ENCODE data around the gene LLCFC1.

LLCFC1 gene

GRCh38 chr7:142934056-142934455 lies 5.2 kb upstream of the LLCFC1 start:
- Histone ChIP-seq H2BK12ac (ENCODE audit: low read length) (no peak overlapping the region), H3K4me1 (ENCODE audit: control insufficient read depth in 1 of 2, insufficient read depth in 2 of 2, low read length in 2 of 2) (no peaks in the 10 kb centered on the region), H3K27ac (ENCODE audit: low read depth, low read length) (no peak overlapping the region), H2AFZ (ENCODE audit: insufficient read depth, low read length, poor library complexity) (no peak overlapping the region), H2BK120ac (ENCODE audit: insufficient read depth, low read length, poor library complexity) (no peak overlapping the region), H3K79me2 (ENCODE audit: control insufficient read depth, insufficient read depth, low read length, poor library complexity) (no peaks in the 10 kb centered on the region), H4K8ac (ENCODE audit: low read depth, low read length) (no peak overlapping the region), H2BK5ac (ENCODE audit: low read depth, low read length, poor library complexity) (no peak overlapping the region), H3K14ac (ENCODE audit: low read length) (no peak overlapping the region), H3K79me1 (ENCODE audit: low read length) (no peaks in the 10 kb centered on the region), H2AK5ac (ENCODE audit: low read length) (no peak overlapping the region), H3K36me3 (ENCODE audit: control insufficient read depth in 1 of 2, insufficient read depth in 2 of 2, low read length in 2 of 2) (no peaks in the 10 kb centered on the region), H3K9ac (ENCODE audit: low read length) (no peak overlapping the region), H3K9me3 (ENCODE audit: insufficient read depth, low read depth, low read length) (no peaks in the 10 kb centered on the region), H3K23ac (ENCODE audit: low read length) (no peak overlapping the region), H3K4me3 (ENCODE audit: low read depth, low read length) (no peak overlapping the region), H4K12ac (ENCODE audit: low read depth, low read length) (no peak overlapping the region), H3K4me2 (ENCODE audit: low read length) (no peak overlapping the region), H3K27me3 (ENCODE audit: insufficient read depth, low read length) (no peaks in the 10 kb centered on the region), H3K18ac (ENCODE audit: low read length) (no peak overlapping the region), H4K91ac (ENCODE audit: low read depth, low read length) (no peak overlapping the region), H3K4ac (ENCODE audit: low read depth, low read length) (no peak overlapping the region)
- no CpG with 5 or more reads among the region's 12 CpGs for WGBS (ENCODE audit: extremely low coverage, insufficient coverage, insufficient read length)
- DNase-seq = no peak

DNA sequence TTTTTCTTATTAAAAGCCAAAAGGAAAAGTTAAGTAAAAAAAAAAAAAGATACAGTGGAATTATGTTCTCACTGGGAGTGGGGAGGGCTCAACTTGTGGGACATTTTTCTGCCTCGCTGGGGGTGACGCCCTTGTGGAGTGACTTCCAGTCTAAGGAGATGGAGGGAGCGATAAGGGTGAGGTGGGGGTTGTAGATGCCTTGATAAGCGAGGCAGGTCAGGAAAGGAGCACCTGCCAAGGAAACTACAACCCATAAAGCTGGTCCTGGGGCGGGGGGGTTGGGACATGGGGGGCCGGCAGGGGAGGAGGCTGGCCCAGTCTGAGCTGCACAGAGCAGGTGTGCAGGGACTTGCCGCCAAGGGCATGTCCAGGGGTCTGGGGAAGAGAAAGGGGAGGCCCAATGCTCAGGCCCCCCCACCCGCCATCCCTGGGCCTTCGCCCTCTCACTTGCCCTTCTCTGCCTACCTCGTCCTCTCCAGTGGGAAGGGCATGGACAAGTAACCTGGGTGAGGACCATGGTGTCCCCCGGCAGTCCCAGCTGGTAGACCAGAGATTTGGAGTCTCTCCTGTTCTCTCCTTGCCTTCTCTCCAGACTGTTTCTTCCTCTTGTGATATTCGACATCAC lies 3.2 kb upstream of the LLCFC1 start:
- Histone ChIP-seq H3K36me3 (ENCODE audit: control insufficient read depth in 1 of 2, insufficient read depth in 2 of 2, low read length in 2 of 2) (no peaks in the 10 kb centered on the region), H3K4me1 (ENCODE audit: control insufficient read depth in 1 of 2, insufficient read depth in 2 of 2, low read length in 2 of 2) (peaks cover 0 to 3% of the 10 kb centered on the region in 2 experiments), H3K14ac (ENCODE audit: low read length) (no peak overlapping the region), H3K4ac (ENCODE audit: low read depth, low read length) (no peak overlapping the region), H2BK120ac (ENCODE audit: insufficient read depth, low read length, poor library complexity) (no peak overlapping the region), H3K27me3 (ENCODE audit: insufficient read depth, low read length) (no peaks in the 10 kb centered on the region), H3K9me3 (ENCODE audit: insufficient read depth, low read depth, low read length) (no peaks in the 10 kb centered on the region), H2AK5ac (ENCODE audit: low read length) (no peak overlapping the region), H2BK12ac (ENCODE audit: low read length) (no peak overlapping the region), H3K23ac (ENCODE audit: low read length) (no peak overlapping the region), H4K12ac (ENCODE audit: low read depth, low read length) (no peak overlapping the region), H3K9ac (ENCODE audit: low read length) (no peak overlapping the region), H3K79me1 (ENCODE audit: low read length) (no peaks in the 10 kb centered on the region), H3K4me2 (ENCODE audit: low read length) (no peak overlapping the region), H3K18ac (ENCODE audit: low read length) (no peak overlapping the region), H4K91ac (ENCODE audit: low read depth, low read length) (no peak overlapping the region), H2AFZ (ENCODE audit: insufficient read depth, low read length, poor library complexity) (no peak overlapping the region), H3K79me2 (ENCODE audit: control insufficient read depth, insufficient read depth, low read length, poor library complexity) (no peaks in the 10 kb centered on the region), H2BK5ac (ENCODE audit: low read depth, low read length, poor library complexity) (no peak overlapping the region), H4K8ac (ENCODE audit: low read depth, low read length) (no peak overlapping the region), H3K4me3 (ENCODE audit: low read depth, low read length) (no peak overlapping the region), H3K27ac (ENCODE audit: low read depth, low read length) (no peak overlapping the region)
- no CpG with 5 or more reads among the region's 12 CpGs for WGBS (ENCODE audit: extremely low coverage, insufficient coverage, insufficient read length)
- no peak for DNase-seq

DNA sequence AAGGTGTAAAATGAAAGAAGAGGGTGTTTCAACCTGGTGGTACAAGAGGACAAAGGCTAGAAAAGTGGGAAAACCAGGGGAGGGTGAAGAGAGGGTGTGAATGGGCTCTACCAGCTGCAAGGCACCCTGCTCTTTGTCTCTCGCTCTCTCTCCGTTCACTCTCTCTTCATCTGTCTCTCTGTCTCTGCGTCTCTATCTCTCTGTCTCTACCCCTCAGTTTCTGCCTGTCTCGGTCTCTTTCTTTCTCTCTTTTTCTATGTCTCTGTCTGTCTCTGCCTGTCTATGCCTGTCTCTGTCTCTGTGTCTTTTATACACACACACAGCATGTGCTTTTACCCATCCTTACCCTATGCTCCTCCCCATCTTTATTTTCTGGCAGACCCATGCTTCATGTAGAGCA lies 673 bp upstream of the LLCFC1 start:
- no peak overlapping the region for H4K12ac ChIP-seq (ENCODE audit: low read depth, low read length)
- H2AK5ac ChIP-seq (ENCODE audit: low read length) = no peak overlapping the region
- no peak overlapping the region for H4K8ac ChIP-seq (ENCODE audit: low read depth, low read length)
- H2BK12ac ChIP-seq (ENCODE audit: low read length) = no peak overlapping the region
- H3K4me3 ChIP-seq (ENCODE audit: low read depth, low read length) = no peak overlapping the region
- H3K14ac ChIP-seq (ENCODE audit: low read length) = no peak overlapping the region
- H3K27me3 ChIP-seq (ENCODE audit: insufficient read depth, low read length) = no peaks in the 10 kb centered on the region
- peaks cover 2% of the 10 kb centered on the region for H3K9me3 ChIP-seq (ENCODE audit: insufficient read depth, low read depth, low read length)
- no peaks in the 10 kb centered on the region for H3K79me2 ChIP-seq (ENCODE audit: control insufficient read depth, insufficient read depth, low read length, poor library complexity)
- H3K4me1 ChIP-seq (ENCODE audit: control insufficient read depth in 1 of 2, insufficient read depth in 2 of 2, low read length in 2 of 2) = peaks cover 0 to 3% of the 10 kb centered on the region in 2 experiments
- no peak overlapping the region for H3K18ac ChIP-seq (ENCODE audit: low read length)
- no peak for DNase-seq
- no CpG with 5 or more reads among the region's 4 CpGs for WGBS (ENCODE audit: extremely low coverage, insufficient coverage, insufficient read length)
- H3K4me2 ChIP-seq (ENCODE audit: low read length) = no peak overlapping the region
- no peak overlapping the region for H3K23ac ChIP-seq (ENCODE audit: low read length)
- H2AFZ ChIP-seq (ENCODE audit: insufficient read depth, low read length, poor library complexity) = no peak overlapping the region
- no peak overlapping the region for H2BK120ac ChIP-seq (ENCODE audit: insufficient read depth, low read length, poor library complexity)
- H3K9ac ChIP-seq (ENCODE audit: low read length) = no peak overlapping the region
- no peak overlapping the region for H2BK5ac ChIP-seq (ENCODE audit: low read depth, low read length, poor library complexity)
- no peaks in the 10 kb centered on the region for H3K79me1 ChIP-seq (ENCODE audit: low read length)
- no peak overlapping the region for H3K4ac ChIP-seq (ENCODE audit: low read depth, low read length)
- H4K91ac ChIP-seq (ENCODE audit: low read depth, low read length) = no peak overlapping the region
- H3K27ac ChIP-seq (ENCODE audit: low read depth, low read length) = no peak overlapping the region
- no peaks in the 10 kb centered on the region for H3K36me3 ChIP-seq (ENCODE audit: control insufficient read depth in 1 of 2, insufficient read depth in 2 of 2, low read length in 2 of 2)

GRCh38 chr7:142940966-142941535 lies 1.8 kb downstream of the LLCFC1 start:
- H4K12ac ChIP-seq (ENCODE audit: low read depth, low read length) = no peak overlapping the region
- DNase-seq = no peak
- H3K9me3 ChIP-seq (ENCODE audit: insufficient read depth, low read depth, low read length) = peaks cover 10% of the 10 kb centered on the region
- no peak overlapping the region for H2AFZ ChIP-seq (ENCODE audit: insufficient read depth, low read length, poor library complexity)
- no peak overlapping the region for H3K27ac ChIP-seq (ENCODE audit: low read depth, low read length)
- no peak overlapping the region for H4K8ac ChIP-seq (ENCODE audit: low read depth, low read length)
- no peak overlapping the region for H3K4me2 ChIP-seq (ENCODE audit: low read length)
- no peak overlapping the region for H2BK5ac ChIP-seq (ENCODE audit: low read depth, low read length, poor library complexity)
- no peak overlapping the region for H3K18ac ChIP-seq (ENCODE audit: low read length)
- H4K91ac ChIP-seq (ENCODE audit: low read depth, low read length) = no peak overlapping the region
- H2BK120ac ChIP-seq (ENCODE audit: insufficient read depth, low read length, poor library complexity) = no peak overlapping the region
- H3K27me3 ChIP-seq (ENCODE audit: insufficient read depth, low read length) = no peaks in the 10 kb centered on the region
- no CpG with 5 or more reads among the region's 10 CpGs for WGBS (ENCODE audit: extremely low coverage, insufficient coverage, insufficient read length)
- no peak overlapping the region for H2AK5ac ChIP-seq (ENCODE audit: low read length)
- H3K14ac ChIP-seq (ENCODE audit: low read length) = no peak overlapping the region
- no peaks in the 10 kb centered on the region for H3K79me1 ChIP-seq (ENCODE audit: low read length)
- H3K23ac ChIP-seq (ENCODE audit: low read length) = no peak overlapping the region
- H3K79me2 ChIP-seq (ENCODE audit: control insufficient read depth, insufficient read depth, low read length, poor library complexity) = no peaks in the 10 kb centered on the region
- no peak overlapping the region for H3K4me3 ChIP-seq (ENCODE audit: low read depth, low read length)
- no peak overlapping the region for H3K4ac ChIP-seq (ENCODE audit: low read depth, low read length)
- H3K4me1 ChIP-seq (ENCODE audit: control insufficient read depth in 1 of 2, insufficient read depth in 2 of 2, low read length in 2 of 2) = peaks cover 0 to 3% of the 10 kb centered on the region in 2 experiments
- H3K9ac ChIP-seq (ENCODE audit: low read length) = no peak overlapping the region
- H3K36me3 ChIP-seq (ENCODE audit: control insufficient read depth in 1 of 2, insufficient read depth in 2 of 2, low read length in 2 of 2) = no peaks in the 10 kb centered on the region
- no peak overlapping the region for H2BK12ac ChIP-seq (ENCODE audit: low read length)
